DOHH2 (cell line): ENCODE measurements around the gene SMCHD1.

ENCODE experiments used
- CTCF ChIP-seq: fragments of 200-600 bp; sonication (generic); IDR thresholded peaks from one replicate; pipeline ENCODE4 v1.5.1; 2014; ENCODE audit warnings: antibody characterized with exemption, mild to moderate bottlenecking, low read depth, low read length; ENCODE audit not compliant: poor library complexity, severe bottlenecking
- EZH2phosphoT487 ChIP-seq: fragments of 200-600 bp; sonication (generic); IDR thresholded peaks from 2 replicates; pipeline ENCODE4 v1.6.1; 2017; ENCODE audit warnings: borderline replicate concordance, mild to moderate bottlenecking, antibody characterized with exemption, low read length, moderate library complexity, mixed read lengths

GRCh38 chr18:2699001-2699400 lies 43.5 kb downstream of the SMCHD1 start:
- TF ChIP-seq EZH2phosphoT487 (no peak), CTCF (no peak)
